H1 (cell line): ENCODE measurements around the gene BBIP1. TPM values are rescaled to one million over a fixed set of nuclear protein-coding genes. Genes with fewer than 3 reads are reported as not detected.

Source experiments
- CTCF ChIA-PET: fragments of 300-600 bp; sonication (Branson Sonifier 250); formaldehyde crosslinking; loops from one replicate; lab custom pipeline; 2021; ENCODE audit not compliant: partially characterized antibody; lab: Charles Lee
- POLR2A ChIA-PET: fragments of 300-600 bp; sonication (Branson Sonifier 250); formaldehyde crosslinking; loops from one replicate; lab custom pipeline; 2021; ENCODE audit warnings: inconsistent platforms; ENCODE audit not compliant: partially characterized antibody; lab: Charles Lee
- DNase-seq, 2 experiments: peaks; one replicate each; pipeline versions ENCODE4 v3.0.0 to v3.0.0-alpha.2; 2010 to 2022; ENCODE audit warnings: low spot score in 2 of 2, low read depth in 1 of 2, mixed read lengths in 1 of 2
- FAIRE-seq: peaks from 2 replicates; lab custom pipeline; 2011; peaks lifted over from hg19 to GRCh38; lab: Jason Lieb, UNC
- H2AFZ ChIP-seq: 2 replicates; pipeline ENCODE4 v1.8.1; 2012; ENCODE audit warnings: low read length, inconsistent platforms
- H2AK5ac ChIP-seq: 2 replicates; pipeline ENCODE4 v1.6.1; 2013; ENCODE audit warnings: low read depth, low read length
- H2BK120ac ChIP-seq: replicated peaks from 2 replicates; pipeline ENCODE3; 2013; ENCODE audit warnings: low read depth, low read length, inconsistent platforms
- H2BK12ac ChIP-seq: 2 replicates; pipeline ENCODE4 v1.6.1; 2013; ENCODE audit warnings: low read depth, low read length
- H2BK15ac ChIP-seq: 2 replicates; pipeline ENCODE4 v1.6.1; 2013; ENCODE audit warnings: low read length
- H2BK20ac ChIP-seq: 2 replicates; pipeline ENCODE4 v1.6.1; 2013; ENCODE audit warnings: low read length
- H2BK5ac ChIP-seq: 2 replicates; pipeline ENCODE4 v1.6.1; 2013; ENCODE audit warnings: low read depth, low read length
- H3K14ac ChIP-seq: 2 replicates; pipeline ENCODE4 v1.6.1; 2013; ENCODE audit warnings: inconsistent platforms; ENCODE audit not compliant: insufficient read length
- H3K18ac ChIP-seq: 2 replicates; pipeline ENCODE4 v1.6.1; 2013; ENCODE audit warnings: low read length; ENCODE audit errors: extremely low read depth
- H3K23ac ChIP-seq: 2 replicates; pipeline ENCODE4 v1.6.1; 2013; ENCODE audit warnings: inconsistent platforms; ENCODE audit not compliant: insufficient read length
- H3K23me2 ChIP-seq: 2 replicates; pipeline ENCODE4 v1.6.1; 2013; ENCODE audit warnings: low read depth, low read length
- H3K27ac ChIP-seq: 2 replicates; pipeline ENCODE4 v1.6.1; 2011; ENCODE audit warnings: low read depth, low read length, inconsistent platforms
- H3K27me3 ChIP-seq, 4 experiments: replicated peaks in 1 of 4; 1 replicate in 1 of 4; 2 replicates in 3 of 4; pipeline versions ENCODE4 v1.6.1 to v1.8.1; 2011 to 2013; ENCODE audit warnings: low read length in 3 of 4, mild to moderate bottlenecking in 3 of 4, inconsistent platforms in 2 of 4, mixed read lengths in 2 of 4, moderate library complexity in 1 of 4; ENCODE audit not compliant: control insufficient read depth in 3 of 4, insufficient read depth in 3 of 4; ENCODE audit errors: extremely low read depth in 1 of 4
- H3K36me3 ChIP-seq, 4 experiments: 2 replicates each; pipeline versions ENCODE4 v1.6.1 to v1.8.1; 2011 to 2013; ENCODE audit warnings: mild to moderate bottlenecking in 4 of 4, low read length in 3 of 4, moderate library complexity in 2 of 4, control low read depth in 1 of 4, inconsistent platforms in 1 of 4; ENCODE audit not compliant: insufficient read depth in 4 of 4, control insufficient read depth in 2 of 4
- H3K4ac ChIP-seq: replicated peaks from 2 replicates; pipeline ENCODE3; 2013; ENCODE audit warnings: low read length, low read depth, mixed read lengths, inconsistent platforms; ENCODE audit not compliant: insufficient read length
- H3K4me1 ChIP-seq, 4 experiments: replicated peaks in 1 of 4; 1 replicate in 1 of 4; 2 replicates in 3 of 4; pipeline versions ENCODE4 v1.6.1 to v1.8.1; 2011 to 2013; ENCODE audit warnings: low read length in 3 of 4, inconsistent platforms in 2 of 4, mixed read lengths in 1 of 4; ENCODE audit not compliant: insufficient read depth in 4 of 4, control insufficient read depth in 3 of 4
- H3K4me2 ChIP-seq, 2 experiments: 2 replicates each; pipeline versions ENCODE4 v1.6.1 to v1.8.1; 2011 to 2013; ENCODE audit warnings: low read depth in 2 of 2, low read length in 2 of 2, control low read depth in 1 of 2, inconsistent platforms in 1 of 2, mild to moderate bottlenecking in 1 of 2; ENCODE audit not compliant: insufficient read depth in 1 of 2
- H3K4me3 ChIP-seq, 4 experiments: fragments of 200-600, 300-600 bp in 1 of 4; sonication (generic), shearing (Covaris generic), sonication (Bioruptor Twin) in 1 of 4; 2 replicates each; pipeline versions ENCODE4 v1.5.1 to v1.8.1; 2011 to 2016; ENCODE audit warnings: low read length in 4 of 4, low read depth in 3 of 4, control low read depth in 2 of 4, inconsistent platforms in 2 of 4, mild to moderate bottlenecking in 2 of 4, mixed read lengths in 1 of 4, moderate library complexity in 1 of 4; ENCODE audit not compliant: insufficient read depth in 2 of 4; ENCODE audit errors: extremely low read depth in 1 of 4
- H3K56ac ChIP-seq: replicated peaks from 2 replicates; pipeline ENCODE3; 2013; ENCODE audit warnings: low read depth, mild to moderate bottlenecking, mixed read lengths, low read length, inconsistent platforms; ENCODE audit not compliant: insufficient read length
- H3K79me1 ChIP-seq: 2 replicates; pipeline ENCODE4 v1.6.1; 2013; ENCODE audit warnings: low read depth, low read length, control low read depth
- H3K79me2 ChIP-seq, 2 experiments: 2 replicates each; pipeline versions ENCODE4 v1.6.1 to v1.8.1; 2012 to 2013; ENCODE audit warnings: low read length in 2 of 2, mild to moderate bottlenecking in 2 of 2, inconsistent platforms in 1 of 2; ENCODE audit not compliant: insufficient read depth in 2 of 2, control insufficient read depth in 1 of 2
- H3K9ac ChIP-seq, 4 experiments: replicated peaks in 1 of 4; 1 replicate in 1 of 4; 2 replicates in 3 of 4; pipeline versions ENCODE4 v1.6.1 to v1.8.1; 2011 to 2013; ENCODE audit warnings: low read depth in 3 of 4, low read length in 3 of 4, control low read depth in 2 of 4, mild to moderate bottlenecking in 2 of 4, moderate library complexity in 2 of 4, inconsistent platforms in 1 of 4; ENCODE audit errors: extremely low read depth in 1 of 4
- H3K9me3 ChIP-seq, 2 experiments: 2 replicates each; pipeline versions ENCODE4 v1.6.1 to v1.8.1; 2012 to 2013; ENCODE audit warnings: mild to moderate bottlenecking in 2 of 2, moderate library complexity in 2 of 2, control low read depth in 1 of 2, inconsistent platforms in 1 of 2, low read depth in 1 of 2, low read length in 1 of 2, mixed read lengths in 1 of 2; ENCODE audit not compliant: insufficient read depth in 2 of 2
- H4K20me1 ChIP-seq, 2 experiments: replicated peaks in 1 of 2; 2 replicates each; pipeline versions ENCODE3 to v1.8.1; 2011 to 2013; ENCODE audit warnings: inconsistent platforms in 2 of 2, low read length in 2 of 2, mild to moderate bottlenecking in 1 of 2; ENCODE audit not compliant: insufficient read depth in 2 of 2, control insufficient read depth in 1 of 2
- H4K5ac ChIP-seq: 2 replicates; pipeline ENCODE4 v1.6.1; 2013; ENCODE audit warnings: low read length, low read depth, mixed read lengths, inconsistent platforms; ENCODE audit not compliant: insufficient read length
- H4K8ac ChIP-seq: 2 replicates; pipeline ENCODE4 v1.8.0; 2013; ENCODE audit warnings: mild to moderate bottlenecking, moderate library complexity, low read length, inconsistent platforms; ENCODE audit not compliant: insufficient read depth; ENCODE audit errors: extremely low read depth
- H4K91ac ChIP-seq: replicated peaks from 2 replicates; pipeline ENCODE3; 2013; ENCODE audit warnings: low read length, mixed read lengths, inconsistent platforms; ENCODE audit not compliant: insufficient read length
- CHD2 ChIP-seq: IDR thresholded peaks from 2 replicates; pipeline ENCODE4 v1.6.1; 2012; ENCODE audit warnings: low read length, improper control_type of control experiment
- POLR2AphosphoS5 ChIP-seq: IDR thresholded peaks from 2 replicates; pipeline ENCODE4 v1.6.1; 2011; ENCODE audit warnings: low read depth, low read length
- RXRA ChIP-seq: IDR thresholded peaks from 2 replicates; pipeline ENCODE4 v1.6.1; 2011; ENCODE audit warnings: low read depth, mild to moderate bottlenecking, low read length, moderate library complexity; ENCODE audit not compliant: insufficient read depth
- WGBS, 2 experiments: shearing (Covaris generic) in 1 of 2; methylation state at CpG; one replicate each; pipeline versions ENCODE4 v1.1.6 to v1.1.7; 2013 to 2015; ENCODE audit warnings: low lambda C conversion rate in 2 of 2, mixed read lengths in 2 of 2, inconsistent platforms in 1 of 2, low coverage in 1 of 2, missing lambda C conversion rate in 1 of 2; ENCODE audit not compliant: insufficient replicate concordance in 2 of 2, insufficient coverage in 1 of 2, insufficient read length in 1 of 2; ENCODE audit errors: extremely low coverage in 1 of 2, missing lambda C conversion rate in 1 of 2; 5-methylcytosine and 5-hydroxymethylcytosine counted together
- polyA plus RNA-seq, 7 experiments: library from polyadenylated mRNA; depleted of rRNA in 3 of 7; stranded (reverse) in 5 of 7; unstranded in 2 of 7; fragments of >200 nt in 5 of 7; fragments of 200-250 nt in 2 of 7; gene quantifications; 1 replicate in 5 of 7; 2 replicates in 1 of 7; 4 replicates in 1 of 7; pipeline versions ENCODE4 v1.2.1 to v1.2.3, GENCODE V29; 2011 to 2013; ENCODE audit warnings: missing spikeins in 2 of 7, mixed read lengths in 2 of 7
- total RNA-seq: library from RNA; stranded (reverse); fragmentation: NEBNext Ultra II Directional; extraction: Animal tissue kit (Norgen Biotek cat#: 25700); gene quantifications from 2 replicates; pipeline ENCODE4 v1.2.1, GENCODE V29; 2021

Gene BBIP1
- total and polyA plus RNA-seq, 2 of the 8 experiments (the other 6 are each of a cell fraction or from before 2014, with no cell fraction given), result 8.8 to 19.6 TPM

GRCh38 chr10:110887560-110887959, 31.4 kb downstream of the BBIP1 start:
- no peak for FAIRE-seq
- WGBS, 2 experiments, result 83% methylated on average over 1 of the region's 1 CpG; no CpG with 5 or more reads in 1 of the 2 experiments
- TF ChIP-seq RXRA (no peak), CHD2 (no peak), POLR2AphosphoS5 (no peak)

More at GRCh38 chr10:110887560-110887959, 31.4 kb downstream of the BBIP1 start:
- ChIA-PET POLR2A (no interaction called here), CTCF (interaction anchor here (0.9 to 2.4 kb wide), 3 partner anchors 30 to 142 kb away, joined by 3 to 14 read pairs (median 4); no protein-coding TSS in a partner anchor)
- peaks cover 0 to 2% of the 10 kb centered on the region in 2 experiments for H4K20me1 ChIP-seq
- no peak overlapping the region for H3K18ac ChIP-seq
- H3K9ac ChIP-seq, result no peak overlapping the region
- H3K23ac ChIP-seq, result no peak overlapping the region
- H4K91ac ChIP-seq, result no peak overlapping the region
- no peak overlapping the region for H2BK20ac ChIP-seq
- no peak overlapping the region for H3K27ac ChIP-seq
- peaks cover 0 to 26% (median 2%) of the 10 kb centered on the region in 4 experiments; a peak in 1 of 8 replicates for H3K36me3 ChIP-seq
- H3K79me1 ChIP-seq, result no peaks in the 10 kb centered on the region
- no peak overlapping the region for H3K4me3 ChIP-seq
- no peak overlapping the region for H2AK5ac ChIP-seq
- H3K56ac ChIP-seq, result no peak overlapping the region
- H2BK15ac ChIP-seq, result no peak overlapping the region
- H2AFZ ChIP-seq, result no peak overlapping the region
- no peak overlapping the region for H2BK5ac ChIP-seq
- peaks cover 0 to 1% (median 0%) of the 10 kb centered on the region in 4 experiments; a peak in 1 of 7 replicates for H3K27me3 ChIP-seq
- no peak overlapping the region for H4K5ac ChIP-seq
- H3K4ac ChIP-seq, result no peak overlapping the region
- H3K23me2 ChIP-seq, result no peaks in the 10 kb centered on the region
- no peak overlapping the region for H3K4me2 ChIP-seq
- DNase-seq, result no peak
- H4K8ac ChIP-seq, result no peak overlapping the region
- no peaks in the 10 kb centered on the region for H3K79me2 ChIP-seq
- no peak overlapping the region for H2BK120ac ChIP-seq
- H3K4me1 ChIP-seq, result no peaks in the 10 kb centered on the region
- H2BK12ac ChIP-seq, result no peak overlapping the region
- H3K14ac ChIP-seq, result no peak overlapping the region
- no peaks in the 10 kb centered on the region for H3K9me3 ChIP-seq
